Activated T-cell treated with anti-CD3 and anti-CD28 coated beads for 48 hours (primary cell): Measurements from ENCODE around the gene MRGPRD.

Experiments
- DNase-seq: peaks from one replicate; pipeline ENCODE4 v3.0.0-alpha.2; 2020; ENCODE audit warnings: low read depth

The MRGPRD gene

GRCh38 chr11:68968306-68969250 lies 12.2 kb downstream of the MRGPRD start:
- DNase-seq: no peak

DNA sequence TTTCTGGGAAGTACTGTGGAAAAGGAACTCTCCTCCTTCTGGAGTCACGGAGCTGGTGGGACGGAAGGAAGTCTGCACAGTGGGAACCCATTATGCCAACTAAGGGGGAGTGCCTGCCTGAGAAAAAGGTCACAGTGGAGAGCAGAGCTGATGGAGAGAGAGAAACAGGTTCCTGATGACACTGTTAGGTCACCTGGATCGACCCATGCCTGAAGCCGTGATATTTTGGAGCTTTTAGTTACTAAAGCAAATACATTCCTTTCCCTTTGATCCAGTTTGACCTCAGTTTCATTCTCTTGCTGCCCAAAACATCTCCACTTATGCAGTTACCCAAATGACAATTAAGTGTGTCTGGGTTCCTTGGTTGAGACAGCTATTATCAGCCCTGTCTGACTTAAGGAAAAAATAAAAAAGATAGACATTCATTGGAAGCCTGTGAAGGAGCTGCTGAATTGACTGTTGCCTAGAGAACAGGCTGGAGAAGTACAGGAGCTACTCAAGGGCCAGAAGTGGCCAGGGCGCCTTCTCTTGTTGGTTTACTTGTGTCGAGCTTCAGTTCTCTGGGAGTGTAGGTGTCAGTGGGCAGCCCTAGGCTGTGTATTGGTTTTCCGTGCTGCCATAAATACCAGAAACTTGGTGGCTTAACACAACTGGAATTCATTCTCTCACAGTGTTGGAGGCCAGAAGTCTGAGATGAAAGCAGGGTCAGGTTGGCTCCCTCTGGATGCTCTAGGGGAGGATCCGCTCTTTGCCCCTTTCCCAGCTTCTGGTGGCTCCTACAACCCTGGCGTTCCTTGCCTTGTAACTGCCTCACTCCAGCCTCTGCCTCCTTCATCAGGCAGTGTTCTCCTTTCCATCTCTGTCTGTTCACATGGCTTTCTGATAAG lies 13.6 kb downstream of the MRGPRD start:
- DNase-seq: no peak

- DNase-seq: no peak
These were observed 14.6 kb downstream of the MRGPRD start for GRCh38 chr11:68965901-68966853.

DNA sequence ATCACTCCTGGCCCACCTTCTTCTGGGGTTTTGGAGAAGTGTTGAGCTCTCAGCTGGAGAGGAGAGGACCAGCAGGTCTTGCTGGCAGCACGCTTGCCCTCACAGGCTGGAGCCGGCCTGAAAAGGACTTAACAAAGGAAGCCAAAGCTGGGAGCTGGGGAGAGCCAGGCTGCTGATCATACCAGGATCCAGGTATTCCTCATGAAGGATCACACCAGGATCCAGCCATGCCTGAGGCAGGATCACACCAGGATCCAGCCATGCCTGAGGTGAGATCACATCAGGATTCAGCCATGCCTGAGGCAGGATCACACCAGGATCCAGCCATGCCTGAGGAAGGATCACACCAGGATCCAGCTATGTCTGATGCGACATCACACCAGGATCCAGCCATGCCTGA lies 17.0 kb downstream of the MRGPRD start:
- DNase-seq: no peak

DNA sequence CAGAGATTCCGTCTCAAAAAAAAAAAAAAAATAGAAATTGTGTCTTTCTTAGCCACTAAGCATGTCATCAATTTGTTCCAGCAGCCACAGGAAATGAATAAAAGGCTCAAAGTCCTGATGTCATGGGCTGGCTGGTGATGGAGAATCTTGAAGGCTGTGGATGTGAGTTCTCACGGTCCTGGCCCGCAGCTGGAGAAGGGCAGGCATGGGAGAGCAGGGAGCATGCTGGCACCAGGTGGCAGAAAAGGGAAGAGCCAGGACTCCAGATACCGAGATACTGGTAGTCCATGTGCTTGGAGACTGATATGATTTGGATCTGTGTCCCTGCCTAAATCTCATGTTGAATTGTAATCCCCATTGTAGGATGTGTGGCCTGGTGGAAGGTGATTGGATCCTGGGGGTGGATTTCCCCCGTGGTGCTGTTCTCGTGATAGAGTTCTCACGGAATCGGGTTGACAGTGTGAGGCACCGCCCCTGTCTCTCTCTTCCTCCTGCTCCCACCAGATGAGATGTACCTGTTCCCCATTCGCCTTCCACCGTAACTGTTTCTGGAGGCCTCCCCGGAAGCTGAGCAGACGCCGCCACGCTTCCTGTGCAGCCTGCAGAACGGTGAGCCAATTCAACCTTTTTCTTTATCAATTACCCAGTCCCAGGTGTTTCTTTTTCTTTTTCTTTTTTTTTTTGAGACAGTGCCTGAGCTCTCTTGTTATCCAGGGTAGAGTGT lies 18.1 kb downstream of the MRGPRD start:
- DNase-seq: no peak

- no peak for DNase-seq
These were observed 19.5 kb downstream of the MRGPRD start for GRCh38 chr11:68961245-68961644.

DNA sequence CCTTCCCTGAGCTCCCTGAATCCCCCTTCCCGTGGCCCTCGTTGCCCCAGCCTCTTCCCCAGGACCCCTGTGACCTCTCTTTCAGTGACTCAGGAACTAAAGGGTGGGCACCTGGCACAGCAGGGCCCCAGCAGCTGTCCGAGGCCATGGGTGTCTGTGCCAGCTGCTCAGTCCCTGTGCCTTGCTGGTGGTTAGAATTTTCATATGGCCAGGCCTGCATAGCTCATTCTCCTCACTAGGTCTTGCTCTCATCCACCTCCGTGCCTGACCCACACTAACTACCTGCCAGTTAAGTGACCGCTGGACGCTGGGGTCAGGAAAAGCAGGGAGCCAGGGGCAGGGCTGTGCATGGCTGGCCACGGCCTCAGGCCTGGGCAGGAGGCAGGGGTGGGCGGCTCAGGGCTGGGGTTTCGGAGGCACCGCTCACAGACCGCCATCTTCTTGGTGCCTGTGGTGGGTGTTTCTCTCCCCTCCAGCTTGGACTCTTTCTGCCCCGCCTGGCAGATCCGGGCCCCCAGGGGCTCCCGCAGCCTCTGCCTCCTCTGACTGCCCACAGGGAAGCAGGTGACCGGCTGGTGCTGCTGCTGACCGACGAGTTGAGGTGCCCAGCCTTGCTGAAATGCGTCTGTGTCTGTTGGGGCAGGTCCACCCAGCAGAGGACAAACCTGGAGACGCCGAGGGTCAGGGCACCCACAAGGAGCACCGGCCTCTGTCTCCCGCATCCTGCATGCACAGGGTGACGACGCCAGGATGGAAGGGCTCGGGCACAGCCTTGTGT lies 20.3 kb downstream of the MRGPRD start:
- DNase-seq: no peak

DNA sequence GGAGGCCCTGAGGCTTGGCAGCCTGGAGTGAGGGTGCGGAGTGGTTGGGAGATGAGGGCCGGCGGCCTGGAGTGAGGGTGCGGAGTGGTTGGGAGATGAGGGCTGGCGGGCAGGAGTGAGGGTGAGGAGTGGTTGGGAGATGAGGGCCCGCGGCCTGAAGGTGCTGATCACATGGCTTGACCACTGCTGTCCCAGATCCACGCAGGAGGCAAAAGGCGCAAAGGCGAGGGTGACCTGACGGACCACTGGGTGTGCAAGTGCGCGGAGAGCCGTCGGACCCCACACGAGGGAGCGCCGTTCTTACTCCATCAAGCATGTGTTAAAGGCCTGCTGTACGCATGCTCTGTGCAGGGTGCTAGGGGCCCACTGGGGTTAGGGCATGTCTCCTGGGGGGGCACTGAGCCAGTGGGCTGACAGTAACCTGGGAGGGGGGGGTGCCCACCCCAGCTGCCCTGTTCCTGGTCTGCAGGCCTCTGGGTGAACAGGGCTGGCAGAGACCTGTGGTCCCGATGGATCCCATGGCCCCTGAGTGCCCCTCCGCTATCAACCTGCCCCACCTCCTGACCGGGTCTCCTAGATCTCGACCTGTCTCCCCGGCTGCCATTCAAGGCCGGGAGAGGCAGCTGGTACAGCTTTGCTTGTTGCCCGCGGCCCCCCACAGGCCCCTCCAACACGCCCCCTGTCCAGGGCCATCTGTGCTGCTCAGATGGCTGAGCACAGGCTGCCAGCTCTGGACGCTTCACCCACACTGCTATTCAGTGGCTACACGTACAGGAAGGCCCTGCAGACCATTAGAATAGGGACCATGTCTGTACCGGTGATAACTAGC lies 21.1 kb downstream of the MRGPRD start:
- no peak for DNase-seq

GRCh38 chr11:68958211-68958610 lies 22.6 kb downstream of the MRGPRD start:
- no peak for DNase-seq

- no peak for DNase-seq
These were observed 24.1 kb downstream of the MRGPRD start for GRCh38 chr11:68956547-68957254.

DNA sequence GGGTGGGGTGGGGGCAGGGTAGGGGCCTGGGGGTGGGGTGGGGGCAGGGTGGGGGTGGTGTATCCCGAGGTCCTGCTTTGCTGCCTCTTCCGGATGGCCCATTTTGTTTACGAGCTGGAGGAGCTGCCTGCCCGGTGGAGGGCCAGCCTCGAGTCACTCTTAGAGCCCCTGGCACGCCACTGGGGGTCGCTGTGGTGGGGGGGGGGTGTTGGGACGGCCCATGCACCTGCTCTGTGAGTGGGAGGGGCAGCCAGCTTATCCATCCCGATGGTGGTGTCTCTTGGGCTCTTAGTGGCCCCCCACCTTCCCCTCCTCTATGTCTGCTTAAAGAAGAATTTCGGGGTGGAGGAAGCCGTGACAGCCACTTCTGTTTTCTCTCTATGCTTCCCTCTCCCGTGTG lies 24.6 kb downstream of the MRGPRD start:
- no peak for DNase-seq

- DNase-seq: no peak
These were observed 25.2 kb downstream of the MRGPRD start for GRCh38 chr11:68955607-68955958.

DNA sequence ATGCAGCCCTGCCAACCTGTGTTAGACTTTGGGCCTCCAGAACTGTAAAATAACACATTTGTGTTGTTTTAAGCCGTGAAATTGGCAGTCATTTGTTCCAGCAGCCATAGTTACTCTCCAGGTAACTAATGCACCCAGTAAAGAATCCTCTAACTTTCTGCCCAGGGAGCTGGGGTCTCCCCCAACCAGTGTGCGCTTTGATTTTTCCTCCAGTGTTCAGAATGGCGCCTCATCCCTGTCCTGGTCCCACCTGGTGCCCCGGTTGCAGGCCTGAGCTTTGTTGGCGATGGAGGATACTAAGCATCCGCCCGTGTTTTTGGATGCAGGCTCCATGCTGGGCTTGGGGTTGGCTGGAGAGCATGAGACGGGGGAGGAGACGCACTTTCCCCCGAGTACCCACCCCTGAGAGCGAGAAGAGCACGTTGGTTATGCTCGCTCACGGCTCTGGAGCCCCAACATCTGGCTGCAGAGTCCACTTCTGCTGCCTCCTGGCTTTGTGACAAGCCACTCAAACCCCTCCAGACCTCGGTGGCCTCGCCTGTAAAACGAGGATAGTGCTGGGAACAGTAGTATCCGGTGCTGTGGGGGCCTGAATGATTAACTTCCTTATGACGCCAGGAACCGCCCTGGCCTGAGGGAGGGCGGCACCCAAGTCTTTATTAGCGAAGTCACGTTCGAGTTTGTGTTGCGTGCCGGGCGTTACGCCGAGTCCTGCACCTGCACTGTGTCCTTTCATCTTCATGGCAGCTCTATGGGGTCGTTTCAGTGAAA lies 25.8 kb downstream of the MRGPRD start:
- no peak for DNase-seq

DNA sequence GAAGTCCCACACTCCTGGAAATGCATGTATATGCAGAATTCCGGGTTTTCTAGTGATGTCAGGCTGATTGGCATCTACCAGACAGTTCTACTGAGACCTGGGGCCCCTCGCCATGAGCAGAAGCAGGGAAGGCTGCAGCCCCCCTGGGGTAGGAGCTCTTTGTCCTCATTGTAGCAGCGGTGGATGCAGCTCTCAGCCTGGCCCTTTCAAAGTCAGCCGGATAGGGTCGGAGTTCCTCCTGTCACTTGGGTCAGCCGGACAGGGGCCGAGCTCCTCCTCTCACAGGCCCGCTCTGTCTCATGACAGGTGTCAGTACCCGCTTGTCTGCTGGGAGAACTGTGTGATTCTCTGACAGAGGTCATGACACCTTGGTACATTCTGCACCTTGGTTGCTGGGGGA lies 30.0 kb downstream of the MRGPRD start:
- DNase-seq: no peak

DNA sequence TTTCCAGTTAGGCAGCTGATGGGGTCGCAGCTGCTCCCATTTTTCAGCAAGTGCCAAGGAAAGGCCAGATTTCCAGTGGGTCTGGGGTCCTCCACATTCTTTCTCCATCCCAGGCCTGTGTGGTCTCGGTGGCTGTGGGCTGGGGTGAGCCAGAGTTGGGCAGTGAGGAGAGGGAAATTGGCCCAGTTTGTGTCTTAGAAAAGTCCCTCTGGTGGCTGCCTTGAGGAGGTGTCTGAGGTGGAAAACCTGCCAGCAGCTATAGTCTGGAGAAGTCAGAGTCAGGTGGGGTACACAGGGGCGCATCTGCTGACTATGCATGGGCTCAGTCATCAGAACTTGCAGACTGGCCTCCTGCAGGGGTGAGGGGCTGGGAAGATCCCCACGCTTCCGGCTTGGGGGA lies 30.5 kb downstream of the MRGPRD start:
- DNase-seq: no peak

- DNase-seq: no peak
These were observed 31.9 kb downstream of the MRGPRD start for GRCh38 chr11:68948935-68949334.

- DNase-seq: no peak
These were observed 32.3 kb downstream of the MRGPRD start for GRCh38 chr11:68948496-68948895.

DNA sequence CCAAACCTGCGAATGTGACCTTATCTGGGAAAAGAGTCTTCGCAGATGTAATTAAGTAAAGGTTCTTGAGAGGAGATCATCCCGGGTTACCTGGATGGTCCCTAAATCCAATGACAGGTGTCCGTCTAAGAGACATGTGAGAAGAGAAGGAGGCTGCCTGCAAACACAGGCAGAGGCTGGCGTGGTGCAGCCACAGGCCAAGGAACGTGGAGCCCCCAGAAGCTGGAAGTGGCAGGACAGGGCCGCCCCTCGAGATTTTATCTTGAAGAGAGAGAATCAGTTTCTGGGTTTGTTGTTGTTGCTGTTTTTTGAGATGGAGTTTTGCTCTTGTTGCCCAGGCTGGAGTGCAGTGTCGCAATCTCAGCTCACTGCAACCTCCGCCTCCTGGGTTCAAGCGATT lies 33.6 kb downstream of the MRGPRD start:
- DNase-seq: no peak
